ENCODE results near the gene NUTM2B. TPM values are rescaled to one million over a fixed set of nuclear protein-coding genes. Genes with fewer than 3 reads are reported as not detected.
"Not testable (repeated sequence)": the region's sequence is repeated elsewhere in the genome, so short reads cannot be mapped to it uniquely, and the experiment has no call there.

The NUTM2B gene
- total and polyA plus RNA-seq, 9 of the 15 experiments (the other 6 are each of a cell fraction or from before 2014, with no cell fraction given): 0.40 to 2.5 (median 0.80) TPM; not detected in 2

- H3K27me3 ChIP-seq (ENCODE audit: control insufficient read depth in 2 of 2, insufficient read depth in 2 of 2, low read length in 2 of 2); H3K4me3 ChIP-seq; H3K27ac ChIP-seq (ENCODE audit: extremely low read depth, low read depth, low read length); POLR2A ChIA-PET; H3K4me1 ChIP-seq (replicated peaks in 1 of 2; ENCODE audit: control insufficient read depth in 2 of 2, insufficient read depth in 2 of 2, low read length in 2 of 2); H3K4me2 ChIP-seq (ENCODE audit: insufficient read depth, low read length); H4K20me1 ChIP-seq (replicated peaks; ENCODE audit: control insufficient read depth, insufficient read depth, low read length); H3K9me3 ChIP-seq (replicated peaks; ENCODE audit: control insufficient read depth, insufficient read depth, low read depth, low read length); H3K36me3 ChIP-seq (ENCODE audit: control insufficient read depth, insufficient read depth, low read length); H3K79me2 ChIP-seq (ENCODE audit: control insufficient read depth, insufficient read depth, low read length); intact Hi-C loops (cut with micrococcal nuclease); FAIRE-seq; H3K9me1 ChIP-seq (ENCODE audit: control insufficient read depth, insufficient read depth, low read length); H2AFZ ChIP-seq (ENCODE audit: low read depth, low read length); H3K9ac ChIP-seq (ENCODE audit: insufficient read depth in 1 of 2, low read depth in 2 of 2, low read length in 2 of 2); ATAC-seq; in situ Hi-C loops (cut with MboI); CTCF ChIA-PET (ENCODE audit: low intra/inter-chr PET ratio); BruUV-seq (replicated peaks); TF ChIP-seq TEAD4 (CRISPR knock-in tag; IDR thresholded peaks at IDR 0.05; ENCODE audit: borderline replicate concordance): not testable (repeated sequence)
- TF ChIP-seq MTA2 (IDR thresholded peaks at IDR 0.05; ENCODE audit: low read depth) (peak; percentile 64), SMAD4 (CRISPR knock-in tag; conservative IDR thresholded peaks at IDR 0.05) (0 out of 2 replicates have a peak, but pooled peaks have one; percentile 25), NCOR1 (IDR thresholded peaks at IDR 0.05) (peak; percentile 75), GATA2 (CRISPR knock-in tag; IDR thresholded peaks at IDR 0.05) (peak; percentile 61), TRIM24 (IDR thresholded peaks at IDR 0.05) (peak; percentile 63 to 67; a peak in 2 of 4 replicates), TEAD4 (IDR thresholded peaks at IDR 0.05; ENCODE audit: low read length) (peak; percentile 64), CBFA2T2 (conservative IDR thresholded peaks at IDR 0.05) (peak; percentile 76), SMARCE1 (IDR thresholded peaks at IDR 0.05) (peak; percentile 66; the same call in 1 of the 2 replicates), SOX6 (IDR thresholded peaks at IDR 0.05) (peak; percentile 45; the same call in 1 of the 2 replicates), TAL1 (IDR thresholded peaks at IDR 0.05) (peak; percentile 75), SMARCA4 (IDR thresholded peaks at IDR 0.05) (peak; percentile 81), DPF2 (IDR thresholded peaks at IDR 0.05) (peak; percentile 71), SPI1 (IDR thresholded peaks at IDR 0.05; ENCODE audit: borderline replicate concordance, low read depth, low read length) (peak; percentile 85), NFIC (IDR thresholded peaks at IDR 0.05) (peak; percentile 50), ZNF24 (IDR thresholded peaks at IDR 0.05) (peak; percentile 88), CBFA2T3 (IDR thresholded peaks at IDR 0.05) (peak; percentile 84), KLF16 (IDR thresholded peaks at IDR 0.05) (peak; percentile 37; the same call in 1 of the 2 replicates), ARID1B (IDR thresholded peaks at IDR 0.05) (peak; percentile 84), TCF3 (CRISPR knock-in tag; IDR thresholded peaks at IDR 0.05) (peak; percentile 82), L3MBTL2 (IDR thresholded peaks at IDR 0.05) (0 out of 2 replicates have a peak, but pooled peaks have one; percentile 19)
- TF ChIP-seq, protein P1, sequence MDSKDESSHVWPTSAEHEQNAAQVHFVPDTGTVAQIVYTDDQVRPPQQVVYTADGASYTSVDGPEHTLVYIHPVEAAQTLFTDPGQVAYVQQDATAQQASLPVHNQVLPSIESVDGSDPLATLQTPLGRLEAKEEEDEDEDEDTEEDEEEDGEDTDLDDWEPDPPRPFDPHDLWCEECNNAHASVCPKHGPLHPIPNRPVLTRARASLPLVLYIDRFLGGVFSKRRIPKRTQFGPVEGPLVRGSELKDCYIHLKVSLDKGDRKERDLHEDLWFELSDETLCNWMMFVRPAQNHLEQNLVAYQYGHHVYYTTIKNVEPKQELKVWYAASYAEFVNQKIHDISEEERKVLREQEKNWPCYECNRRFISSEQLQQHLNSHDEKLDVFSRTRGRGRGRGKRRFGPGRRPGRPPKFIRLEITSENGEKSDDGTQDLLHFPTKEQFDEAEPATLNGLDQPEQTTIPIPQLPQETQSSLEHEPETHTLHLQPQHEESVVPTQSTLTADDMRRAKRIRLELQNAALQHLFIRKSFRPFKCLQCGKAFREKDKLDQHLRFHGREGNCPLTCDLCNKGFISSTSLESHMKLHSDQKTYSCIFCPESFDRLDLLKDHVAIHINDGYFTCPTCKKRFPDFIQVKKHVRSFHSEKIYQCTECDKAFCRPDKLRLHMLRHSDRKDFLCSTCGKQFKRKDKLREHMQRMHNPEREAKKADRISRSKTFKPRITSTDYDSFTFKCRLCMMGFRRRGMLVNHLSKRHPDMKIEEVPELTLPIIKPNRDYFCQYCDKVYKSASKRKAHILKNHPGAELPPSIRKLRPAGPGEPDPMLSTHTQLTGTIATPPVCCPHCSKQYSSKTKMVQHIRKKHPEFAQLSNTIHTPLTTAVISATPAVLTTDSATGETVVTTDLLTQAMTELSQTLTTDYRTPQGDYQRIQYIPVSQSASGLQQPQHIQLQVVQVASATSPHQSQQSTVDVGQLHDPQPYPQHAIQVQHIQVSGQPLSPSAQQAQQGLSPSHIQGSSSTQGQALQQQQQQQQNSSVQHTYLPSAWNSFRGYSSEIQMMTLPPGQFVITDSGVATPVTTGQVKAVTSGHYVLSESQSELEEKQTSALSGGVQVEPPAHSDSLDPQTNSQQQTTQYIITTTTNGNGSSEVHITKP (IDR thresholded peaks at IDR 0.05; ENCODE audit: partially characterized antibody): peak; percentile 36
- 0% methylated on average over 3 of the region's 7 CpGs for WGBS (ENCODE audit: insufficient coverage, low coverage, missing lambda C conversion rate)
- DNase-seq (ENCODE audit: extremely low read depth in 1 of 4, low spot score in 3 of 4): peak in 1 of 4 experiments; percentile 54
Observed at GRCh38 chr10:79744844-79745243, 41.8 kb downstream of the NUTM2B start.
